ENCODE data around the gene IQGAP2. TPM values are rescaled to one million over a fixed set of nuclear protein-coding genes. Genes with fewer than 3 reads are reported as not detected.

IQGAP2 gene
- total RNA-seq, 3 donors from 2014 or later (not counting 1 experiment from before 2014, with no cell fraction given) = 172 to 218 (median 207) TPM

DNA sequence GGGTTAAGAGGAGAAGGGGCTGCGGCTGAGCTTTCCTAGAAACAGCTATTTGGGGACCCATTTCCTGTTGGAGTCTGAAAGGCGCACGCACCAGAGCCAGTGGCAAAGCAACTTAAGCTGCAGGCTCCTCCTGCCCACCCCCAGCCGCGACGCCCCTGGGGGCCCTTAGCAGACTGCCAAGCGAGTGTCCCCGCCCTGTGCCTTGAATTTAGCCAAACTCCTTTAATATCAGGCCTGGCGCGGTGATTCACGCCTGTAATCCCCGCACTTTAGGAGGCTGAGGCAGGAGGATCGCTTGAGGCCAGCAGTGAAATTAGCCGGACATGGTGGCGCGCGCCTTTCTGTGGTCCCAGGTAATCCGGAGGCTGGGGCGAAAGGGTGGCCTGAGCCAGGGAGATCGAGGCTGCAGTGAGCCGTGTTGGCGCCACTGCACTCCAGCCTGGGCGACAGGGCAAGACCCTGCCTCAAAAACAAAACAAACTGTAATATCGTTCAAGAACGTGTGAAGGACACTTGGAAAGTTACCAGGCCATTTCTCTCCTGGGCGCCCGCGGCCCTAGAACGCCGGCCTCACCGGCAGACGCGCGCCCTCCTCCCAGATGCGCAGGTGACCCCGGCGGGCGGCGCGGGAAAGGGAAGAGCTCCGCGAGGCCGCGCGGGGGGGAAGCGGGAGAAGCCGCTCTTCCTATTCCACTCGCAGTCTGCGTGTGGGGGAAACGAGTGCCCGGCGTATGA, 311.8 kb downstream of the IQGAP2 start:
- H3K9me3 Mint-ChIP-seq = no peaks in the 10 kb centered on the region
- H3K4me3 Mint-ChIP-seq = peak overlapping the region; percentile 96
- peaks cover 34 to 44% of the 10 kb centered on the region in 2 donors for H3K4me1 Mint-ChIP-seq
- H3K36me3 ChIP-seq (ENCODE audit: control insufficient read depth, insufficient read depth, low read length) = no peaks in the 10 kb centered on the region
- H3K36me3 Mint-ChIP-seq = no peaks in the 10 kb centered on the region
- H3K27me3 ChIP-seq (ENCODE audit: control insufficient read depth, insufficient read depth, low read length) = peaks cover 5% of the 10 kb centered on the region
- 6% methylated on average over 52 of the region's 52 CpGs for WGBS (ENCODE audit: insufficient coverage)
- no peaks in the 10 kb centered on the region for H3K9me3 ChIP-seq (ENCODE audit: control insufficient read depth, insufficient read depth, low read length)
- DNase-seq (peak; percentile 28 to 35), ATAC-seq (peak; percentile 7 to 21 (median 14))
- peaks cover 42% of the 10 kb centered on the region for H3K4me1 ChIP-seq (ENCODE audit: control insufficient read depth, insufficient read depth, low read length)
- intact Hi-C loops (cut with micrococcal nuclease) = loop anchor here (2.0 to 10.0 kb wide), 2 partner anchors 110 to 312 kb away; partner anchors contain the start of gene IQGAP2
- peak overlapping the region; percentile 43 to 92 for H3K27ac Mint-ChIP-seq
- H3K27ac ChIP-seq (ENCODE audit: low read length) = no peak overlapping the region
- TF ChIP-seq, protein P1, sequence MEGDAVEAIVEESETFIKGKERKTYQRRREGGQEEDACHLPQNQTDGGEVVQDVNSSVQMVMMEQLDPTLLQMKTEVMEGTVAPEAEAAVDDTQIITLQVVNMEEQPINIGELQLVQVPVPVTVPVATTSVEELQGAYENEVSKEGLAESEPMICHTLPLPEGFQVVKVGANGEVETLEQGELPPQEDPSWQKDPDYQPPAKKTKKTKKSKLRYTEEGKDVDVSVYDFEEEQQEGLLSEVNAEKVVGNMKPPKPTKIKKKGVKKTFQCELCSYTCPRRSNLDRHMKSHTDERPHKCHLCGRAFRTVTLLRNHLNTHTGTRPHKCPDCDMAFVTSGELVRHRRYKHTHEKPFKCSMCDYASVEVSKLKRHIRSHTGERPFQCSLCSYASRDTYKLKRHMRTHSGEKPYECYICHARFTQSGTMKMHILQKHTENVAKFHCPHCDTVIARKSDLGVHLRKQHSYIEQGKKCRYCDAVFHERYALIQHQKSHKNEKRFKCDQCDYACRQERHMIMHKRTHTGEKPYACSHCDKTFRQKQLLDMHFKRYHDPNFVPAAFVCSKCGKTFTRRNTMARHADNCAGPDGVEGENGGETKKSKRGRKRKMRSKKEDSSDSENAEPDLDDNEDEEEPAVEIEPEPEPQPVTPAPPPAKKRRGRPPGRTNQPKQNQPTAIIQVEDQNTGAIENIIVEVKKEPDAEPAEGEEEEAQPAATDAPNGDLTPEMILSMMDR (IDR thresholded peaks at IDR 0.05) = no peak
- H3K27me3 Mint-ChIP-seq (ENCODE audit: low read depth in 2 of 2) = no peaks in the 10 kb centered on the region
- H3K4me3 ChIP-seq (ENCODE audit: low read length) = peak overlapping the region; percentile 84

DNA sequence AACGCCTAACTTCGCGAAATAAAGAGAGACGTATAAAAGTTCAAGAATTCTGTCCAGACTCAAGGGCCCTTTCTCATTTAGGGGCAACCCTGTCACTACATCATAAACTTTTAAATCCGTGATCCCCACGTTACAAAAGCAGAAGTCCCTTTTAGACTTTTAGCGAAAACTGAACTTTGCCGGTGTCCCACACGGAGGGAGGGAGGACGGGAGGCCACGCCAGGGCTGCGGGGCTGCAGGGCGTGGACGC, 312.3 kb downstream of the IQGAP2 start:
- Histone ChIP-seq H3K36me3 (ENCODE audit: control insufficient read depth, insufficient read depth, low read length) (no peaks in the 10 kb centered on the region), H3K27me3 (ENCODE audit: control insufficient read depth, insufficient read depth, low read length) (peaks cover 5% of the 10 kb centered on the region), H3K9me3 (ENCODE audit: control insufficient read depth, insufficient read depth, low read length) (no peaks in the 10 kb centered on the region), H3K4me1 (ENCODE audit: control insufficient read depth, insufficient read depth, low read length) (peaks cover 46% of the 10 kb centered on the region), H3K4me3 (ENCODE audit: low read length) (peak overlapping the region; percentile 84), H3K27ac (ENCODE audit: low read length) (no peak overlapping the region)
- Mint-ChIP-seq H3K27me3 (ENCODE audit: low read depth in 2 of 2) (no peaks in the 10 kb centered on the region), H3K4me3 (peak overlapping the region; percentile 96), H3K36me3 (no peaks in the 10 kb centered on the region), H3K27ac (peak overlapping the region; percentile 43 to 92), H3K4me1 (peaks cover 34 to 46% of the 10 kb centered on the region in 2 donors), H3K9me3 (no peaks in the 10 kb centered on the region)
- no peak for ATAC-seq
- WGBS (ENCODE audit: insufficient coverage) = 0% methylated on average over 14 of the region's 14 CpGs
- TF ChIP-seq, protein P1 (IDR thresholded peaks at IDR 0.05) = no peak
- intact Hi-C loops (cut with micrococcal nuclease) = loop anchor here (2.0 to 10.0 kb wide), 2 partner anchors 111 to 313 kb away; partner anchors contain the start of gene IQGAP2
- DNase-seq = peak in 1 of 2 donors; percentile 50

DNA sequence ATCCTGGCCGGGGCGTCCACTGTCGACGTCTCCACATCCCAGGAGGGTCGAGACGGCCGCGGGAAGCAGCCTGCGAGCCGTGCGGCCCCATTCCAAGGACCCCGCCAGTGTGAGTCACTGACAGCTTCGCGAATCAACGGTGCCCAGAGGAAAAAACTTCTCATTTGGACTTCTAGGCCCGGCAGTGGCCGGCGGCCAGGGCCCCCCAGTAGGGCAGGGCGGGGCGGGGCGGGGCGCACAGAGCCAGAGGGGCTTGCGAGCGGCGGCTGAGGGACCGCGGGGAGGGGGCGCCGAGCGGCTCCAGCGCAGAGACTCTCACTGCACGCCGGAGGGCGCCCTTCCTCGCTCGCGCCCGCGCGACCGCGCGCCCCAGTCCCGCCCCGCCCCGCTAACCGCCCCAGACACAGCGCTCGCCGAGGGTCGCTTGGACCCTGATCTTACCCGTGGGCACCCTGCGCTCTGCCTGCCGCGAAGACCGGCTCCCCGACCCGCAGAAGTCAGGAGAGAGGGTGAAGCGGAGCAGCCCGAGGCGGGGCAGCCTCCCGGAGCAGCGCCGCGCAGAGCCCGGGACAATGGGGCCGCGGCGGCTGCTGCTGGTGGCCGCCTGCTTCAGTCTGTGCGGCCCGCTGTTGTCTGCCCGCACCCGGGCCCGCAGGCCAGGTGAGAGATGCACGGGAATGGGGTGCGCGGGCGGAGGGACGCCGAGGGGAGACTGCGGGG, 312.8 kb downstream of the IQGAP2 start, which contains the start of gene F2R:
Gene F2R, plus strand, starts transcription at position 391 of the 720 bp plus-strand sequence. Its CDS starts 182 bp downstream, at position 573.
- peak within 1 kb of the TSS; percentile 96 for H3K4me3 Mint-ChIP-seq
- peak within 1 kb of the TSS; percentile 84 for H3K4me3 ChIP-seq (ENCODE audit: low read length)
- peak; percentile 66 to 81 for DNase-seq
- no peaks in the 10 kb centered on the region for H3K9me3 Mint-ChIP-seq
- peak within 1 kb of the TSS; percentile 10 for H3K27ac ChIP-seq (ENCODE audit: low read length)
- H3K36me3 Mint-ChIP-seq = no peaks in the 10 kb centered on the region
- H3K36me3 ChIP-seq (ENCODE audit: control insufficient read depth, insufficient read depth, low read length) = no peaks in the 10 kb centered on the region
- WGBS (ENCODE audit: insufficient coverage) = under 1% methylated on average over 82 of the region's 82 CpGs
- H3K9me3 ChIP-seq (ENCODE audit: control insufficient read depth, insufficient read depth, low read length) = no peaks in the 10 kb centered on the region
- H3K27me3 ChIP-seq (ENCODE audit: control insufficient read depth, insufficient read depth, low read length) = peaks cover 5% of the 10 kb centered on the region
- TF ChIP-seq, protein P1 (IDR thresholded peaks at IDR 0.05) = peak; percentile 80
- ATAC-seq = peak; percentile 76 to 89 (median 89)
- intact Hi-C loops (cut with micrococcal nuclease) = loop anchor here (1.0 to 10.0 kb wide), 4 partner anchors 21 to 313 kb away; partner anchors contain the start of gene IQGAP2
- peak within 1 kb of the TSS; percentile 88 to 92 for H3K27ac Mint-ChIP-seq
- peaks cover 51% of the 10 kb centered on the region for H3K4me1 ChIP-seq (ENCODE audit: control insufficient read depth, insufficient read depth, low read length)
- no peaks in the 10 kb centered on the region for H3K27me3 Mint-ChIP-seq (ENCODE audit: low read depth in 2 of 2)
- H3K4me1 Mint-ChIP-seq = peaks cover 36 to 51% of the 10 kb centered on the region in 2 donors
